ENCODE measurements around the gene MACC1.

GRCh38 chr7:20172736-20173334, 44.3 kb downstream of the MACC1 start:
- TF ChIP-seq POLR2A (IDR thresholded peaks at IDR 0.05; ENCODE audit: low read depth, low read length) (no peak), CTCF (IDR thresholded peaks at IDR 0.05; ENCODE audit: extremely low read depth in 1 of 2, insufficient read depth in 1 of 2, low read depth in 1 of 2, low read length in 2 of 2) (peak; percentile 55 to 66), POLR2AphosphoS5 (IDR thresholded peaks at IDR 0.05; ENCODE audit: insufficient read depth, low read depth, low read length) (no peak)
